ENCODE measurements around the gene CXADR. TPM values are rescaled to one million over a fixed set of nuclear protein-coding genes. Genes with fewer than 3 reads are reported as not detected.

Gene CXADR
- total RNA-seq, 1 experiment from 2014 or later: 119 TPM

GRCh38 chr21:17539323-17539722, 26.5 kb downstream of the CXADR start:
- TF ChIP-seq E2F1 (CRISPR knock-in tag; IDR thresholded peaks at IDR 0.05): no peak
- no peak for TF ChIP-seq MYBL2 (CRISPR knock-in tag; IDR thresholded peaks at IDR 0.05)
- TF ChIP-seq CDX4 (CRISPR knock-in tag; IDR thresholded peaks at IDR 0.05; ENCODE audit: borderline replicate concordance): no peak
- TF ChIP-seq GRHL2 (CRISPR knock-in tag; IDR thresholded peaks at IDR 0.05; ENCODE audit: insufficient replicate concordance, severe bottlenecking): no peak
- no peak for TF ChIP-seq MXD4 (CRISPR knock-in tag; IDR thresholded peaks at IDR 0.05; ENCODE audit: borderline replicate concordance)
- TF ChIP-seq ZNF671 (CRISPR knock-in tag; IDR thresholded peaks at IDR 0.05): no peak
- no peak for TF ChIP-seq STAT6 (CRISPR knock-in tag; conservative IDR thresholded peaks at IDR 0.05; ENCODE audit: low read depth)
- no peak for TF ChIP-seq ATF6 (CRISPR knock-in tag; IDR thresholded peaks at IDR 0.05)
- TF ChIP-seq ZNF423 (CRISPR knock-in tag; IDR thresholded peaks at IDR 0.05): no peak
- TF ChIP-seq ELF4 (CRISPR knock-in tag; IDR thresholded peaks at IDR 0.05; ENCODE audit: low read depth): no peak
- TF ChIP-seq TCF7 (CRISPR knock-in tag; IDR thresholded peaks at IDR 0.05; ENCODE audit: low read depth): no peak
- no peak for TF ChIP-seq ZNF121 (CRISPR knock-in tag; IDR thresholded peaks at IDR 0.05)
- TF ChIP-seq ATF3 (CRISPR knock-in tag; conservative IDR thresholded peaks at IDR 0.05): no peak
- TF ChIP-seq AR (CRISPR knock-in tag; IDR thresholded peaks at IDR 0.05): no peak
- no peak for TF ChIP-seq ZNF138 (CRISPR knock-in tag; conservative IDR thresholded peaks at IDR 0.05)
- no peak for TF ChIP-seq GTF2I (CRISPR knock-in tag; conservative IDR thresholded peaks at IDR 0.05)
- TF ChIP-seq RORB (CRISPR knock-in tag; IDR thresholded peaks at IDR 0.05): no peak
- POLR2A ChIA-PET: no interaction called here
- Mint-ChIP-seq H3K27me3 (ENCODE audit: low read depth) (no peaks in the 10 kb centered on the region), H3K4me1 (peaks cover 67% of the 10 kb centered on the region), H3K4me3 (no peak overlapping the region), H3K36me3 (peaks cover 22% of the 10 kb centered on the region), H3K9me3 (peaks cover 11% of the 10 kb centered on the region), H3K27ac (no peak overlapping the region; the same call in 1 of the 2 replicates)
- DNase-seq (ENCODE audit: low spot score) (no peak), ATAC-seq (no peak)
- CTCF ChIA-PET: no interaction called here

All from WTC11 (cell line).